Measurements from ENCODE around the gene CCDC33.

Gene CCDC33

GRCh38 chr15:74194572-74195559 lies 41.3 kb upstream of the CCDC33 start:
- no peak overlapping the region for H3K27ac ChIP-seq (ENCODE audit: low read depth, low read length)
- H3K36me3 ChIP-seq (ENCODE audit: control insufficient read depth, low read length), result no peaks in the 10 kb centered on the region
- H3K4me1 ChIP-seq (ENCODE audit: control insufficient read depth, low read length), result no peaks in the 10 kb centered on the region
- no peak overlapping the region for H3K4me3 ChIP-seq (ENCODE audit: low read length)
- H3K9me2 ChIP-seq (replicated peaks; ENCODE audit: control insufficient read depth, low read length), result no peaks in the 10 kb centered on the region
- H3K4me2 ChIP-seq (ENCODE audit: low read length), result no peak overlapping the region
- H4K20me1 ChIP-seq (ENCODE audit: control insufficient read depth, insufficient read depth, low read depth, low read length), result no peaks in the 10 kb centered on the region
- TF ChIP-seq CTCF (IDR thresholded peaks at IDR 0.05; ENCODE audit: low read depth, low read length, poor library complexity, severe bottlenecking), result no peak
- TF ChIP-seq EZH2phosphoT487 (IDR thresholded peaks at IDR 0.05; ENCODE audit: borderline replicate concordance, low read length), result no peak
- H3F3A ChIP-seq (ENCODE audit: control insufficient read depth, insufficient read depth), result no peaks in the 10 kb centered on the region
- no peaks in the 10 kb centered on the region for H3K27me3 ChIP-seq (ENCODE audit: control insufficient read depth, low read length)
- H3K9me3 ChIP-seq (ENCODE audit: control insufficient read depth, insufficient read depth, low read length), result no peaks in the 10 kb centered on the region
- H3K79me2 ChIP-seq (ENCODE audit: control insufficient read depth, low read length), result no peaks in the 10 kb centered on the region

DNA sequence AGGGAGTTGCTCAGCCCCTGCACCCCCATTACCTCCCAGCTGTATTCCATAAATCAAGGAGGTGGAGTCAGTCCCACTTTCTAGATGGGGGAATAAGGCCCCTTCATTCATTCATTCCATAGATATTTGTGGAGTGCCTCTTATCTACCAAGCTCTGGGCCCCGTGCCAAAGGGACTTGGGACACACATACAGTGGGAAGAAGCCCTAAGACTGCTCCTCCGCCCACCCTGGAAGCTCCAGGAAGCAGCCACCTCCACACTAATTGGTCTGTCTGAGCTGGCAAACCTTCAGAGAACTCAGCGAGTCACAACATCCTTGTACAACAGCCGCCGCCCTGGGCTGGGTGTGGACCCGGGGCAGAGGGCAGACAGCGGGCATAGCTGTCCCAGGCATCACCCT lies 40.0 kb upstream of the CCDC33 start:
- Histone ChIP-seq H3K27ac (ENCODE audit: low read depth, low read length) (no peak overlapping the region), H3K4me1 (ENCODE audit: control insufficient read depth, low read length) (no peaks in the 10 kb centered on the region), H3K9me2 (replicated peaks; ENCODE audit: control insufficient read depth, low read length) (no peaks in the 10 kb centered on the region), H3K9me3 (ENCODE audit: control insufficient read depth, insufficient read depth, low read length) (no peaks in the 10 kb centered on the region), H4K20me1 (ENCODE audit: control insufficient read depth, insufficient read depth, low read depth, low read length) (no peaks in the 10 kb centered on the region), H3F3A (ENCODE audit: control insufficient read depth, insufficient read depth) (no peaks in the 10 kb centered on the region), H3K4me3 (ENCODE audit: low read length) (no peak overlapping the region), H3K36me3 (ENCODE audit: control insufficient read depth, low read length) (no peaks in the 10 kb centered on the region), H3K4me2 (ENCODE audit: low read length) (no peak overlapping the region), H3K27me3 (ENCODE audit: control insufficient read depth, low read length) (no peaks in the 10 kb centered on the region), H3K79me2 (ENCODE audit: control insufficient read depth, low read length) (no peaks in the 10 kb centered on the region)
- TF ChIP-seq CTCF (IDR thresholded peaks at IDR 0.05; ENCODE audit: low read depth, low read length, poor library complexity, severe bottlenecking) (no peak), EZH2phosphoT487 (IDR thresholded peaks at IDR 0.05; ENCODE audit: borderline replicate concordance, low read length) (no peak)

DNA sequence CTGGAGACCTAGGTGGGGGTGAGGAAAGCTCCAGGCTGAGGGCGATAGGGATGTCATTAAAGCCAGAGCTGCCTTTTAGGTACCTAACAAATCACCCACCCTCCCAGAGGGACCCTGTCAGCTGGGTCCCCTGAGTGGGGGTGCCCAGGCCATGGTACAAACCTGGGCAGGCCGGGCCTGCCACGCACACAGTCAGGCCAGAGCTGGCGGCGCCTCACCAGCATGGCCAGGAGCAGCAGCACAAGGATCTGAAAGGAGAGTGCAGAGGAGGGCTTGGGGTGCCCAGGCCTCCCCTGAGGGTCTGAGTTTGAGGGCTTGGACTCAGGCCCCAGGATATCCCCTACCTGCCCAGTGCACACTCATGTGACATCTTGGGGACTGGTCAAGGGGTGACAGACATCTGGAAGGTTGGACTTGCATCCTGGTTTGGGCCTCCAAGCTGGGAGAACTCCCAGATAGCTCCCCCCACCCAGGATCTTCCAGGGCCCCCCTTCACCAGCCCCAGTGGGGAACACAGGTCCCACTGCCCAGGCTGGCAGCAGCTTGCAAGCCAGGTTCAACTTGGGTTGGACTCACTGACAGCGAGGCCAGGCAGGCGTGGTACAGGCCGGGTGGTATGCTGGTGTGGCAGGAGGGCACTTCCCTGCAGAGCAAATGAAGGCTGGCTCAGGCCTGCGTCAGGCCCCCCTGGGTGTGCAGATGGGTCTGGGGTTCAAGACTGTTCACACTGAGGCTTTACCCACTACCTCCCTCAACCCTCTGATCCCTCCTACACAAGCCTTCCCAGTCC lies 38.8 kb upstream of the CCDC33 start:
- H4K20me1 ChIP-seq (ENCODE audit: control insufficient read depth, insufficient read depth, low read depth, low read length), result no peaks in the 10 kb centered on the region
- H3K36me3 ChIP-seq (ENCODE audit: control insufficient read depth, low read length), result no peaks in the 10 kb centered on the region
- no peak overlapping the region for H3K27ac ChIP-seq (ENCODE audit: low read depth, low read length)
- no peaks in the 10 kb centered on the region for H3K79me2 ChIP-seq (ENCODE audit: control insufficient read depth, low read length)
- H3F3A ChIP-seq (ENCODE audit: control insufficient read depth, insufficient read depth), result no peaks in the 10 kb centered on the region
- no peaks in the 10 kb centered on the region for H3K4me1 ChIP-seq (ENCODE audit: control insufficient read depth, low read length)
- H3K4me2 ChIP-seq (ENCODE audit: low read length), result no peak overlapping the region
- H3K9me3 ChIP-seq (ENCODE audit: control insufficient read depth, insufficient read depth, low read length), result no peaks in the 10 kb centered on the region
- H3K27me3 ChIP-seq (ENCODE audit: control insufficient read depth, low read length), result no peaks in the 10 kb centered on the region
- no peak for TF ChIP-seq CTCF (IDR thresholded peaks at IDR 0.05; ENCODE audit: low read depth, low read length, poor library complexity, severe bottlenecking)
- no peak for TF ChIP-seq EZH2phosphoT487 (IDR thresholded peaks at IDR 0.05; ENCODE audit: borderline replicate concordance, low read length)
- H3K9me2 ChIP-seq (replicated peaks; ENCODE audit: control insufficient read depth, low read length), result no peaks in the 10 kb centered on the region
- H3K4me3 ChIP-seq (ENCODE audit: low read length), result no peak overlapping the region

Measured in DOHH2 (cell line).